SH-SY5Y (cell line): ENCODE results near the gene NSD1.

Experiments used
- GATA2 ChIP-seq: IDR thresholded peaks from 2 replicates; pipeline ENCODE4 v1.6.1; 2011; ENCODE audit warnings: mild to moderate bottlenecking, low read depth, low read length
- GATA3 ChIP-seq: IDR thresholded peaks from 2 replicates; pipeline ENCODE4 v1.6.1; 2011; ENCODE audit warnings: low read depth, mild to moderate bottlenecking, low read length, moderate library complexity

- TF ChIP-seq GATA2 (no peak), GATA3 (no peak)
Observed at GRCh38 chr5:177233802-177234201, 100.2 kb downstream of the NSD1 start.
